ENCODE results near the gene ZNF827. TPM values are rescaled to one million over a fixed set of nuclear protein-coding genes. Genes with fewer than 3 reads are reported as not detected.
A peak's percentile ranks its signal among the peaks of the same experiment; 100 is the strongest.

Gene ZNF827
- total RNA-seq, 4 donors from 2014 or later = 3.0 to 11.0 (median 8.8) TPM

- TF ChIP-seq EP300 (IDR thresholded peaks at IDR 0.05) = no peak
- TF ChIP-seq POLR2AphosphoS5 (IDR thresholded peaks at IDR 0.05) = no peak
- TF ChIP-seq POLR2A (IDR thresholded peaks at IDR 0.05) = no peak
- TF ChIP-seq CTCF (IDR thresholded peaks at IDR 0.05) = no peak
- H3K4me3 ChIP-seq = no peak overlapping the region
- peaks cover 5% of the 10 kb centered on the region for H3K9me3 ChIP-seq
- peaks cover 7% of the 10 kb centered on the region for H3K4me1 ChIP-seq
- no peak overlapping the region for H3K27ac ChIP-seq
- WGBS = 94% methylated on average over 8 of the region's 8 CpGs
- no peaks in the 10 kb centered on the region for H3K36me3 ChIP-seq
- no peak for DNase-seq (ENCODE audit: low spot score in 2 of 2)
- H3K27me3 ChIP-seq = no peaks in the 10 kb centered on the region
Measured at GRCh38 chr4:145812919-145813318, 125.7 kb downstream of the ZNF827 start.

- WGBS = 82% methylated on average over 3 of the region's 3 CpGs
- H3K4me1 ChIP-seq = peaks cover 13% of the 10 kb centered on the region
- H3K9me3 ChIP-seq = peaks cover 5% of the 10 kb centered on the region
- H3K27me3 ChIP-seq = no peaks in the 10 kb centered on the region
- no peaks in the 10 kb centered on the region for H3K36me3 ChIP-seq
- H3K4me3 ChIP-seq = no peak overlapping the region
- TF ChIP-seq POLR2A (IDR thresholded peaks at IDR 0.05) (no peak), EP300 (IDR thresholded peaks at IDR 0.05) (no peak), CTCF (IDR thresholded peaks at IDR 0.05) (no peak), POLR2AphosphoS5 (IDR thresholded peaks at IDR 0.05) (no peak)
- DNase-seq (ENCODE audit: low spot score in 2 of 2) = no peak
- H3K27ac ChIP-seq = peak overlapping the region; percentile 49
Measured at GRCh38 chr4:145808848-145809512, 129.6 kb downstream of the ZNF827 start.

- H3K27ac ChIP-seq = peak overlapping the region; percentile 49
- no peaks in the 10 kb centered on the region for H3K36me3 ChIP-seq
- 9% methylated on average over 3 of the region's 3 CpGs for WGBS
- no peak for TF ChIP-seq CTCF (IDR thresholded peaks at IDR 0.05)
- H3K27me3 ChIP-seq = no peaks in the 10 kb centered on the region
- H3K4me3 ChIP-seq = no peak overlapping the region
- DNase-seq (ENCODE audit: low spot score in 2 of 2) = no peak
- peaks cover 17% of the 10 kb centered on the region for H3K4me1 ChIP-seq
- peaks cover 5% of the 10 kb centered on the region for H3K9me3 ChIP-seq
Measured at GRCh38 chr4:145808021-145808650, 130.5 kb downstream of the ZNF827 start.

- 82% methylated on average over 5 of the region's 5 CpGs for WGBS
- no peaks in the 10 kb centered on the region for H3K27me3 ChIP-seq
- no peak overlapping the region for H3K27ac ChIP-seq
- H3K36me3 ChIP-seq = no peaks in the 10 kb centered on the region
- DNase-seq (ENCODE audit: low spot score in 2 of 2) = no peak
- H3K9me3 ChIP-seq = peaks cover 5% of the 10 kb centered on the region
- H3K4me1 ChIP-seq = peaks cover 21% of the 10 kb centered on the region
- no peak for TF ChIP-seq CTCF (IDR thresholded peaks at IDR 0.05)
- TF ChIP-seq POLR2AphosphoS5 (IDR thresholded peaks at IDR 0.05) = no peak
- TF ChIP-seq EP300 (IDR thresholded peaks at IDR 0.05) = no peak
- TF ChIP-seq POLR2A (IDR thresholded peaks at IDR 0.05) = no peak
- H3K4me3 ChIP-seq = no peak overlapping the region
Measured at GRCh38 chr4:145805490-145805889, 133.1 kb downstream of the ZNF827 start.

GRCh38 chr4:145804116-145804515, 134.5 kb downstream of the ZNF827 start:
- no peak for DNase-seq (ENCODE audit: low spot score in 2 of 2)
- Histone ChIP-seq H3K4me3 (no peak overlapping the region), H3K9me3 (no peaks in the 10 kb centered on the region), H3K27ac (no peak overlapping the region), H3K36me3 (no peaks in the 10 kb centered on the region), H3K4me1 (peaks cover 21% of the 10 kb centered on the region), H3K27me3 (no peaks in the 10 kb centered on the region)
- TF ChIP-seq EP300 (IDR thresholded peaks at IDR 0.05) (no peak), CTCF (IDR thresholded peaks at IDR 0.05) (no peak), POLR2A (IDR thresholded peaks at IDR 0.05) (no peak), POLR2AphosphoS5 (IDR thresholded peaks at IDR 0.05) (peak in 1 of 3 donors; percentile 41)
- 45% methylated on average over 2 of the region's 2 CpGs for WGBS
